Smooth muscle cell (in vitro differentiated cells): Measurements from ENCODE around the gene TRAPPC1. TPM values are rescaled to one million over a fixed set of nuclear protein-coding genes. Genes with fewer than 3 reads are reported as not detected.
A peak's percentile ranks its signal among the peaks of the same experiment; 100 is the strongest.

Experiments used
- DNase-seq: peaks from one replicate; lab custom pipeline; 2025; ENCODE audit not compliant: unreplicated experiment; lab: John Stamatoyannopoulos, UW
- H2AFZ ChIP-seq: fragments of 200-600 bp; sonication (generic); 2 replicates; pipeline ENCODE4 v1.6.0; 2016; ENCODE audit warnings: antibody characterized with exemption, low read depth, mild to moderate bottlenecking
- H3F3A ChIP-seq: fragments of 200-600 bp; sonication (generic); 2 replicates; pipeline ENCODE4 v1.6.0; 2017; ENCODE audit warnings: antibody characterized with exemption, low read depth
- H3K27ac ChIP-seq: fragments of 200-600 bp; sonication (generic); 2 replicates; pipeline ENCODE4 v1.5.1; 2016; ENCODE audit warnings: low read depth, mild to moderate bottlenecking
- H3K27me3 ChIP-seq: fragments of 200-600 bp; sonication (generic); 2 replicates; pipeline ENCODE4 v1.6.1; 2016; ENCODE audit warnings: low read depth, mild to moderate bottlenecking
- H3K36me3 ChIP-seq: fragments of 200-600 bp; sonication (generic); 2 replicates; pipeline ENCODE4 v1.5.1; 2016; ENCODE audit warnings: low read depth
- H3K4me1 ChIP-seq: fragments of 200-600 bp; sonication (generic); 2 replicates; pipeline ENCODE4 v1.5.1; 2016; ENCODE audit warnings: low read depth
- H3K4me2 ChIP-seq: fragments of 200-600 bp; sonication (generic); 2 replicates; pipeline ENCODE4 v1.6.0; 2016; ENCODE audit warnings: mild to moderate bottlenecking
- H3K4me3 ChIP-seq: fragments of 200-600 bp; sonication (generic); 2 replicates; pipeline ENCODE4 v1.5.1; 2016; ENCODE audit warnings: mild to moderate bottlenecking
- H3K79me2 ChIP-seq: fragments of 200-600 bp; sonication (generic); 2 replicates; pipeline ENCODE4 v1.6.0; 2016; ENCODE audit warnings: low read depth, mild to moderate bottlenecking
- H3K9ac ChIP-seq: fragments of 200-600 bp; sonication (generic); 2 replicates; pipeline ENCODE4 v1.6.0; 2016; ENCODE audit warnings: low read depth
- H3K9me3 ChIP-seq: fragments of 200-600 bp; sonication (generic); replicated peaks from 2 replicates; pipeline ENCODE4 v1.5.1; 2016; ENCODE audit warnings: low read depth
- H4K20me1 ChIP-seq: fragments of 200-600 bp; sonication (generic); 2 replicates; pipeline ENCODE4 v1.6.0; 2016; ENCODE audit warnings: low read depth
- CTCF ChIP-seq: fragments of 200-600 bp; sonication (generic); IDR thresholded peaks from 2 replicates; pipeline ENCODE4 v1.5.1; 2017; ENCODE audit warnings: borderline replicate concordance, mild to moderate bottlenecking, antibody characterized with exemption; ENCODE audit not compliant: insufficient read depth, poor library complexity, severe bottlenecking
- whole genome bisulfite sequencing: methylation state at CpG from one replicate; pipeline ENCODE4 v1.1.7; 2016; ENCODE audit warnings: low lambda C conversion rate; 5-methylcytosine and 5-hydroxymethylcytosine counted together
- polyA plus RNA-seq: library from polyadenylated mRNA; unstranded; fragments of >200 nt; fragmentation: Nextera tagmentation; extraction: Ambion mirVana; gene quantifications from 2 replicates; pipeline ENCODE4 v1.2.1, GENCODE V29; 2016
- total RNA-seq: library from RNA; depleted of rRNA; stranded (reverse); fragments of >200 nt; gene quantifications from 2 replicates; pipeline ENCODE4 v1.2.3, GENCODE V29; 2014

The TRAPPC1 gene
- total and polyA plus RNA-seq, 2 experiments from 2014 or later = 56.2 to 392 TPM

- no peak overlapping the region for H3K9ac ChIP-seq
- no peak for DNase-seq
- no peak overlapping the region for H3K27ac ChIP-seq
- no peaks in the 10 kb centered on the region for H3K27me3 ChIP-seq
- WGBS = 98% methylated on average over 27 of the region's 29 CpGs
- no peaks in the 10 kb centered on the region for H3K79me2 ChIP-seq
- peaks cover 1% of the 10 kb centered on the region for H3K4me1 ChIP-seq
- H3K4me3 ChIP-seq = no peak overlapping the region
- H2AFZ ChIP-seq = no peak overlapping the region
- peaks cover 4% of the 10 kb centered on the region for H3F3A ChIP-seq
- H4K20me1 ChIP-seq = no peaks in the 10 kb centered on the region
- peaks cover 3% of the 10 kb centered on the region for H3K36me3 ChIP-seq
- TF ChIP-seq CTCF = no peak
- no peaks in the 10 kb centered on the region for H3K9me3 ChIP-seq
- H3K4me2 ChIP-seq = no peak overlapping the region
Observed at GRCh38 chr17:7909089-7909488, 22.7 kb downstream of the TRAPPC1 start.

- Histone ChIP-seq H3K4me1 (peaks cover 12% of the 10 kb centered on the region), H3K9ac (no peak overlapping the region), H3K36me3 (peaks cover 7% of the 10 kb centered on the region), H2AFZ (no peak overlapping the region), H4K20me1 (no peaks in the 10 kb centered on the region), H3K27me3 (no peaks in the 10 kb centered on the region), H3K4me2 (no peak overlapping the region), H3K4me3 (no peak overlapping the region), H3K79me2 (no peaks in the 10 kb centered on the region), H3K9me3 (no peaks in the 10 kb centered on the region), H3K27ac (no peak overlapping the region), H3F3A (no peaks in the 10 kb centered on the region)
- no peak for DNase-seq
- 87% methylated on average over 22 of the region's 22 CpGs for WGBS
- TF ChIP-seq CTCF = no peak
Observed at GRCh38 chr17:7903154-7904103, 28.3 kb downstream of the TRAPPC1 start.

- H3K4me2 ChIP-seq = no peak overlapping the region
- H3K4me1 ChIP-seq = no peaks in the 10 kb centered on the region
- no peaks in the 10 kb centered on the region for H3K79me2 ChIP-seq
- no peaks in the 10 kb centered on the region for H3K9me3 ChIP-seq
- peaks cover 5% of the 10 kb centered on the region for H3K36me3 ChIP-seq
- H3K9ac ChIP-seq = no peak overlapping the region
- TF ChIP-seq CTCF = peak; percentile 50
- H4K20me1 ChIP-seq = no peaks in the 10 kb centered on the region
- no peak overlapping the region for H3K27ac ChIP-seq
- no peak overlapping the region for H2AFZ ChIP-seq
- DNase-seq = no peak
- no peak overlapping the region for H3K4me3 ChIP-seq
- WGBS = 55% methylated on average over 6 of the region's 6 CpGs
- no peaks in the 10 kb centered on the region for H3K27me3 ChIP-seq
- no peaks in the 10 kb centered on the region for H3F3A ChIP-seq
Observed at GRCh38 chr17:7897773-7898172, 34.0 kb downstream of the TRAPPC1 start.
